ENCODE data around the gene APLP1.

Gene APLP1

GRCh38 chr19:35928507-35928906 is 60.1 kb downstream of the APLP1 start:
- H3K27me3 ChIP-seq = no peaks in the 10 kb centered on the region; a peak in 2 of 22 replicates
- peak overlapping the region in 10 of 11 experiments; percentile 10 to 91 (median 33); a peak in 12 of 22 replicates for H3K4me2 ChIP-seq
- H3K9ac ChIP-seq = 0 out of 22 replicates have a peak overlapping the region, but pooled peaks of 2 of the 11 experiments have one; percentile 3 to 27

More at GRCh38 chr19:35928507-35928906, 60.1 kb downstream of the APLP1 start:
- TF ChIP-seq Cebpa-rat (IDR thresholded peaks at IDR 0.05) = no peak
- Histone ChIP-seq H3K36me3 (no peaks in the 10 kb centered on the region; a peak in 1 of 22 replicates), H3K27ac (peak overlapping the region in 6 of 11 experiments; percentile 21 to 88 (median 78); a peak in 8 of 22 replicates), H3K4me3 (no peak overlapping the region), H3K9me3 (replicated peaks in 1 of 11) (peaks cover 0 to 18% (median 8%) of the 10 kb centered on the region in 11 experiments; a peak in 11 of 22 replicates), H3K4me1 (peaks cover 30 to 52% (median 34%) of the 10 kb centered on the region in 10 experiments), H4K20me1 (no peaks in the 10 kb centered on the region)
